Lung microvascular endothelial cell (primary cell): Measurements from ENCODE around the gene TRMT1L. TPM values are rescaled to one million over a fixed set of nuclear protein-coding genes. Genes with fewer than 3 reads are reported as not detected.

ENCODE experiments used
- DNase-seq, 2 donors: peaks; one replicate each; pipeline versions ENCODE4 v3.0.0 to v3.0.0-alpha.2; 2010; ENCODE audit warnings: low read depth in 2 of 2
- total RNA-seq: library from RNA; depleted of rRNA; stranded (reverse); fragments of >200 nt; gene quantifications from 2 replicates; pipeline ENCODE4 v1.2.1, GENCODE V29; 2014

The TRMT1L gene
- total RNA-seq, 1 donor from 2014 or later: 10.7 TPM

DNA sequence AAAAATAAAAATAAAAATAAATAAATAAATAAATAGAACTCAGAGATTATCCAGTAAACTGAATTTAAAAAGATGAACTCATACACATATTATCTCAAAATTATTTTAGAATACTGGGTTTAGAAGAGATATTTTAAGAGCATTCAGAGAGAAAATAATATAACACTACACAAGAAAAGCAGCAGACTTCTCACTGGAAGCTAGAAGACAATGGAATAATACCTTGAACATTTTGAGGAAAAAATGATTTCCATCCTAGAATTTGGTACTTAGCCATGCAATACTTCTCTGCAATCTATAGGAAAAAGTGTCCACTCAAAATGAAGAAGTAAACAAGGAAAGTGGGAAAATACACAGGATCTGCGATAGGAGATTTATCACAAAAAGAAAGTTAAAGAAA lies 24.2 kb downstream of the TRMT1L start:
- DNase-seq: no peak

- DNase-seq: no peak
Observed at GRCh38 chr1:185129708-185130107, 27.0 kb downstream of the TRMT1L start.

GRCh38 chr1:185112356-185112755 lies 44.4 kb downstream of the TRMT1L start:
- DNase-seq: peak in 1 of 2 donors; percentile 23

DNA sequence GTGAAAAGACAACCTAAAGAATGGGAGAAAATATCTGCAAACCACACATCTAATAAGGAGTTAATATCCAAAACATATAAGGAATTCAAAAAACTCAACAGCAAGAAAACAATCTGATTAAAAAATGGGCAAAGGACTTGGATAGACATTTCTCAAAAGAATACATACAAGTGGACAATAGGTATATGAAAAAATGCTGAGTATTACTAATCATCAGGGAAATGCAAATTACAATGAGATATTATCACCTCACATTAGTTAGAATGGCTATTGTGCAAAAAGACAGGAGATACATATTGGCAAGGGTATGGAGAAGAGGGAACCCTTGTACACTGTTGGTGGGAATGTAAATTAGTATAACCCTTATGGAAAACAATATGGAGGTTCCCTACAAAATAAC lies 44.9 kb downstream of the TRMT1L start:
- DNase-seq: no peak

- DNase-seq: no peak
Observed at GRCh38 chr1:185110145-185110544, 46.6 kb downstream of the TRMT1L start.

DNA sequence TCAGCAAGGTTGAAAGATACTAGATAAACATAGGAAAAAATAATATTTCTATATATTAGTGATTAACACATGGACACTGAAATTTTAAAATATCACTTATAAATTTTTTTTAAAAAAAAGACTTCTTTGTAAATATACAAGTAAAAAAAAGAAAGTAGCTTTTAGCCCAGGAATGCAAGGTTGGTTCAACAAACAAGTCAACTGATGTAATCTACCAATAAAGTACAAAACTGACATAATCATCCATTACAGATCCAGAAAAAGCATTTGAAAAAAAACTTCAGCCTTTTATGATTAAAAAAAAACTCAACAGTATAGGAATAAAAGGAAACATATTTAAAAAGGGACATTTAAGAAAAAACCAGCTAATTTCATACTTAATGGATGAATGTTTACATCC lies 48.4 kb downstream of the TRMT1L start:
- DNase-seq: peak; percentile 6 to 17

DNA sequence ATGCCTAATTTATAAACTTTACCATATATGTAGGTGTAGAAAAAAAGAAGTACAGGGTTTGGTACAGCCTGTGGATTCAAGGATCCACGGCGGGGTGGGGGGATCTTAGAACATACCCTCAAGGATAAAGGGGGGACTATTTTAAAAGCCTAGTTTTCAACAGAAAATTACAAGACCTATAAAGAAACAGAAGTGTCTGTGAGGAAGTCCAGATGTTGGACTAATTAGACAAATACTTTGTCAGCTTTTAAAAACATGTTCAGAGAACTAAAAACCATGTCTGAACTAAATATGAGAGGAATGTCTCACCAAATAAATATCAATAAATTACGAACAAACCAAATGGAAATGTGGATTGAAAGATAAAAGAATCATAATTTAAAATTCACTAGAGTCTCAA lies 51.6 kb downstream of the TRMT1L start:
- no peak for DNase-seq

- DNase-seq: no peak
Observed at GRCh38 chr1:185104083-185104482, 52.7 kb downstream of the TRMT1L start.

- DNase-seq: peak; percentile 48 to 71
Observed at GRCh38 chr1:185096531-185096930, 60.2 kb downstream of the TRMT1L start.

DNA sequence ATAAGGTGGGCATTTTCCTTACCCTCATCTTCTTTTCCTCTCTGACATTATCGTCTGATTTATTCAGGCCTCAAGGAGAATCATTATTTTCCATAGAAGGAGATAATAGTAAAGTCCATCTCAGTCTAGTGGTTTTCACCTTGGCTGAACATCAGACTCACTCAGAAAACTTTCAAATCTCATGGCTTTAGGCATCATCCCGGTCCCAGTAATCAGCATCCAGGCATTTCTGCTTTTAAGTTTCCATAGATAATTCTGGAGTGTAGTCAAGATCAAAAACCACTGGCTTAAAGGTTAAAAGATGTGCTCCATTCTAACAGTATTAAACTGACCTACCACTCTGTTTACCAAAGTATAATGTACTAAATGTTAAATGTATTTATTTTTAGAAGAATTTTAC lies 62.0 kb downstream of the TRMT1L start:
- no peak for DNase-seq

DNA sequence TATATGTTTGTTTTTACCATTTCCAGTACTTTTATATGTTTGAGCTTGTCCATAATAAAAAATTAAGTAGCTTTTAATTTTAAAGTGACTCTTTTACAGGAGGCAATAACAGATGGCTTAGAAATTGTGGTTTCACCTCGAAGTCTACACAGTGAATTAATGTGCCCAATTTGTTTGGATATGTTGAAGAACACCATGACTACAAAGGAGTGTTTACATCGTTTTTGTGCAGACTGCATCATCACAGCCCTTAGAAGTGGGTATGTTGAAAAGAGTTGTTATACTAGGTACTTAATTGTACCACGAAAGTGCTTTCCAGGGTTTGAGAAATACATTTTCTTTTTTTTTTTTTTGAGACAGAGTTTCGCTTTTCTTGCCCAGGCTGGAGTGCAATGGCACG lies 65.3 kb downstream of the TRMT1L start:
- no peak for DNase-seq

GRCh38 chr1:185087746-185088145 lies 69.0 kb downstream of the TRMT1L start:
- no peak for DNase-seq

- DNase-seq: no peak
Observed at GRCh38 chr1:185087101-185087500, 69.7 kb downstream of the TRMT1L start.

- DNase-seq: no peak
Observed at GRCh38 chr1:185083818-185084217, 72.9 kb downstream of the TRMT1L start.

GRCh38 chr1:185080422-185080821 lies 76.3 kb downstream of the TRMT1L start:
- DNase-seq: no peak

DNA sequence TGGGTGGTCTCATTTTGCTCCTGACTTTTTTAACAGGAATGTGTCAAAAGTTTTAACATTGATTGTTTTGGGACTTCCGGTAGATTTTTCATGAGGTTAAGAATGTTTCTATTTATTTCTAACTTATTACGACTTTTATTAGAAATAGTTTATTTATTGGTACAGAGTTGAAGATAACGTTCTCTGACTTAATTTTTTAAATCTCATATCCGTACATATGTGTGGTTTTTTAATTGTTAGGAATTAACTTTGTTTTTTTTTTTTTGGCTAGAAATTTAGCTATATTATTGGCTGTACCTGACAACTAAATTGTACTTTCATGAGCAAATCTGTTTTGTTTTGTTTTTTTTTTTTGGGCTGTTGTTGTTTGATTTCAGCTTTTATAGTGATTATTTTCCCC lies 79.4 kb downstream of the TRMT1L start:
- no peak for DNase-seq

DNA sequence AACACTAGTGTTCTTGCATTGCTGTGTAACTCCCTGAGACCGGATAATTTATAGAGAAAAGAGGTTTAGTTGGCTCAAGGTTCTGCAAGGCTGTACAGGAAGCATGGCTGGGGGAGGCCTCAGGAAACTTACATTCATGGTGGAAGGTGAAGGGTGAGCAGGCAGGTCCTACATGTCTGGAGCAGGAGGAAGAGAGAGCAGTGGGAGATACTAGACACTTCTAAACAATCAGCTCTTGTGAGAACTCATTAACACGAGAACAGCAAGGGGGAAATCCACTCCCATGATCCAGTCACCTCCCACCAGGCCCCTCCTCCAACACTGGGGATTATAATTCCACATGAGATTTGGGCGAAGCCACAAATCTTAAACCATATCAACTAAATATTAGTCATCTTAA lies 81.3 kb downstream of the TRMT1L start:
- DNase-seq: no peak

DNA sequence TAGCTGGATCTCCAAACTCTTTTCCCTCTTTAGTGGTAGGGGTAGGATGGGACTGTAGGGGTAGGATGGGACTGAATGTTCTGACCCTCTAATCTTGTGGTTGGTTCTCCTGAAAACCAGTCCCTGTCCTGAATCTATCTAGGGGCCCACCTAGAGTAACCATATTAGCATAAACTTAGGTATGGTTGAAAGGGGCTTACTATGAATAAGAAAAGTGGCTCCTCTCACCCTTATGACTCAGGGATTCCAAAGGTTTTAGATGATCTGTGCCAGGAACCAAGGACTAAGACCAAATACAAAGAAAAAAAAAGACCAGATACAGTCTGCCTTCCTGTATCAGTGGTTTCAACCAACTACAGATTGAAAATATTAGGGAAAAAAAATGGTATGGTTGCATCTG lies 82.4 kb downstream of the TRMT1L start:
- no peak for DNase-seq

DNA sequence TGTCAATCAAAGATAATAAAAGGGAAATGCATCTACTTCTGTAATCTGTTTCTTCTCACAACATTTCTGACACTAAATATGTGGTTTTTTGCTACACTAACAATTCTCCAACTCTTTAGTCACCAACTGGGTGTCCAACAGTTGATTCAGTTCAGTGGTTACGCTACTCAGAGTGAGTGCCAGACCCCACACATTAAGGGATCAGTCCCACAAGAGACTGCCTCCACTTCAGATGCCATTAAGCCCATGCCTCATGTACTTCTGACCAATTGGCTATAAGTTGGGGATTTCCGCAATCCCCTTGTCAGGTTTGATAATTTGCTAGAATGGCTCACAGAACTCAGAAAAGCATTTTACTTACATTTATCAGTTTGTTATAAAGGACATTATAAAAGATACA lies 83.0 kb downstream of the TRMT1L start:
- DNase-seq: no peak

DNA sequence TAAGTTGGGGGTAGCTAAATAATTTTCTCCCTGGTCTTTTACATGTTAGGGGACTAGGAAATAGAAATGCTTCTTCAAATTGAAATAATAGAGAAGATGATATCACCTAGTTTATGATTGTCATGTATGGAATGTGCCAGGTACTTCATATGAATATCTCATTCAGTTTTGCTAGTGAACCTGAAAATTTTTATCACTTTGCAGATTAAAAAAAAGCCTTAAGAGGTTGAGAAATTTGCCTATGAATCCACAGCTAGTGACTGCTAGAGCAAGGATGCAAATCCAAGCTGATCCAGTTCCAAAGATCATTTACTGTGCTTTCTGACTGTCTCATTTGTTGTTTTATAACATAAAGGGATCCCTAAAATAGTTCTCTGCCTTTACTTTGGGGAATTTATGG lies 86.7 kb downstream of the TRMT1L start:
- no peak for DNase-seq

GRCh38 chr1:185069202-185069772 lies 87.5 kb downstream of the TRMT1L start:
- no peak for DNase-seq

DNA sequence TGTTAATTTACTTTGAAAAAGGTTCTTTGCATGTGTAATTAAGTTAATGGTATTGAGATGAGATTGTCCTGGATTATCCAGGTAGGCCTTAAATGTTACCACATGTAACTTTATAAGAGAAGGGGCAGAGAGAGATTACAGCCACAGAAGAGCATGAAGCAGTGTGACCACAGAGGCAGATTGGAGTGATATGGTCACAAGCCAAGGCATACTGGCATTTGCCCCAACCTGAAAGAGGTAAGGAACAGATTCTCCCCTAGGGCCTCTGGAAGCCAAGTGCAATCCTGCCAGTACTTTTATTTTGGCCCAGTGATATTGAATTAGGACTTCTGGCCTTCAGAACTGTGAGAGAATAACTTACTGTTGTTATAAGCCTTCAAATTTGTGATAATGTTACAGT lies 88.4 kb downstream of the TRMT1L start:
- no peak for DNase-seq
